Posterior cingulate gyrus (tissue), 11 donors: ENCODE data around the gene MRPL19.

Experiments used
- DNase-seq, 10 donors: peaks; one replicate each; pipeline versions ENCODE4 v3.0.0 to v3.0.0-alpha.2; 2020 to 2021; ENCODE audit warnings: mixed read lengths in 3 of 10
- intact Hi-C: fragments of 100-400 bp; cut with DNase I; formaldehyde crosslinking; loops from one replicate; pipeline ENCODE4 v1.15.1; 2023

The MRPL19 gene

DNA sequence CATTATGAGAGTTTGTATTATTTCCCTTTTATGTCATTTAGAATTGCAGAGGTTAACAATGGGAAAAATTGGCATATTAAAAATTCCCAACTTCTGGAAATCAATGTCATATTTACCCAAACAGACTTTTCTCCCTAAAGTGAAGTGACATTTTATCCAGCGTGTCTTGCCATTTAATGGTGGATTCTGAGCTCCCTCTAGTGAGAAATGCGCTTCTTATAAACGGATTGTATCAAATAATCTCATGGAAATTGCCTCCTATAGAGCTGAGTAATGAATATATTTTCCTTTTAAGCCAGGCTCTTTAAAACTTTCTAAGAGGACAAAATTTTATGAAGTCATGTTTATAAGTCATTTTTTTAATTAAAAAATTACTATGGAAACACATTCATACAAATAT, 69.8 kb downstream of the MRPL19 start:
- intact Hi-C loops: loop anchor here (1.0 kb wide), 1 partner anchor 76 kb away; no protein-coding TSS in a partner anchor
- DNase-seq: no peak

DNA sequence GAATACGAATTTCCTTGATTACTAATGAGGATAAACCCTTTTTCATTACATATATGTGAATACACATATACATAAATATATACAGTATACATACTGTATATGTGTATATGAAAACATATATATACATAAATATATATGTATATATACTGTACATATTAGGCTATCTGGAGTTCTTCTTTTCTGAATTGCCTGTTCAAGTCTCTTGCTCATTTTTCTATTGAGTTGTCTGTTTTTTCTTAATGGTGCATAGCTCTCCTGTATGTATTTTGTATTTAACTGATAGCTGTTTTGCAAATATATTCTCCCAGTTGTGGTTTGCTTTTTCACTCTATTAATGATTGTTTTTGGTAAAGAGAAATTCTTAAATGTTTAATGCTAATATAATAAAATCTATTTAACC, 73.0 kb downstream of the MRPL19 start:
- intact Hi-C loops: no loop called here
- no peak for DNase-seq

DNA sequence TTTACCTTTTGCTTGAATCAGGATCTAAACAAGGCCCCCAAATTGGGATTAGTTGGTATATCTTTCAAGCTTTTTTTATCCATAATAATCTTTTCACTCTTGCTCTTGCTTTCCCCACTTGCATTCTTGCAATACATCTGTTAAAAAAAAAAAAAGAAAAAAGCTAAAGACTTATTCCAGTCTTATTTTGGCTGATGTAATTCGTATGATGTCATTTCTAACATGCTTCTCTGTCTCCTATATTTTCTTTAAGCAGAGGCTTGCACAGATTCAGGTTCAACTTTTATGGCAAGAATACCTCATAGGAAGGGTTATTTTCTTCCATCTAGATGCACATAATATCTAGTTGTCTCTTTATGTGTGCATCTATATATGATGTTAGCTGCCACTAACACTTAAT, 73.9 kb downstream of the MRPL19 start:
- no peak for DNase-seq
- intact Hi-C loops: no loop called here

DNA sequence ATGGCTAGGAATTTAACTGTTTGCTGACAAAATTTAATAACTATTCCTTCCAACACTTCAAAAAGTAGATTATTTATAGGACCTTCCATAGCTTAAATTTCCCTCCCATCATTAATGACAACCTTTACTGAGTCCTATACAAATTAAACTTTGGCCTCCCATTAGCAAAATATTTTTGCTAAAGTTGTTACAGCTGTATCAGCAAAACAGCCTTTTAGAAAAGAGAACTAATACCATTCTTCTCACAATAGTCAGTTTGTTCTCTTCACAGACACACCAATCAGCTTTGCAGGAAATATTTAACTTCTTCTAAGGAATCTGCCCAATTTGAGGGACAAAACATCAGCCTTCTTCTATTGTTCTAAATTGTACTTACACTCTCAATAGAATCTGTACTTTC, 76.1 kb downstream of the MRPL19 start:
- intact Hi-C loops: no loop called here
- no peak for DNase-seq

DNA sequence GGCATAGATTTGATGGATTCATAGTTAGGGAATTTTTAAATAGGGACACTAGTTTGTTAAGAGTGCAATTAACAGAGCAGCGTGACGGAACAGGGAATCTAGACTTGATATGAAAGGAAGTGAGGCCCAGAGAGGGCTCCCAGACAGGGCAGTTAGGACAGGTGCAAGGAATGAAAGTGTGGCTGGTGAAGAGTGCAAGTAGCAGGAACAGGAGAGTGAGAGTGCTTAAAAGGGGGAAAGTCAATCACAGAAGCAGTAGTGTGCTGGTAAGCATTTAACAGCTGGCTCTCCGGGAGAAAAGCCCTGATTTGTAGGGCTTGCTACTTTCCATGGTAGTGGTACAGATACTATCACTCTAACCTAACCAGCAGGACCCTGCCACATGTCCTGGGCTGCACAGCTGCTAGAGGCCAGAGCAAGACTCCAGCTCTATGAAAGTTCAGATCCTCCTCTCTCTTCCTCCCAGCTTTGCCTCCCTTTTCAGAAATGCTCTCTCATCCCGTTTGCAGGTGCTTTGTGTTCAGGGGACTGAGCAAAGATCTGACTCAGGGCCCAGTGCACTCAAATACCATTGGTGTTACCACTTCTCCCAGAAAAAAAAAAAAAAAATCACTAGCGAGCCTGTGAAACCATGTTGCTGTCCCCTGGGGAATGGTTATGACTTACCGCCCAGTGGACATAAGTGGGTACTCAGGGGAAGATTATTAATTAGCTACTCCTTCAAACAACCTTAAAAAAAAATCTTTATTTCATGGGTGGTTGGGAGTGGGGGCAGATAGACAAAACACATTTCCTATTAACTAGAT, 82.2 kb downstream of the MRPL19 start:
- intact Hi-C loops: no loop called here
- DNase-seq: no peak

DNA sequence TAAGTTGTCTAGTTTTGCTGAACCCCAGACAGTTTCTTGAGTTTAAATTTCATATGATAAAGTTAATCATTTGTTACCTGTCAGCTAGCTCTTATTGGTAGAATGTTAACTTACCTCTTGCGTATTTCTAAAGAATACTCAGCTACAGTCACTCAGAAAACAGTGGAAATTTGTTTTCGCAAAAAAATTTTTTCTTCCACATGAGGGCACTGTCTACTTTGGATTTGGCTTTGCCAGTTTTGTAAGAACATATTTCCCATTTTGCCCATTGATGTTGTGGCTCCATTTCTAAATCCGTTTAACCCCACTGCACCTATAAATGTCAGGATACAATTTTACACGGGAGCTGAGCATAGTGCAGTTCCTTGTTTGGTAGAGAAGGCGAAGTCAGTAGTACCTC, 83.3 kb downstream of the MRPL19 start:
- no peak for DNase-seq
- intact Hi-C loops: no loop called here

DNA sequence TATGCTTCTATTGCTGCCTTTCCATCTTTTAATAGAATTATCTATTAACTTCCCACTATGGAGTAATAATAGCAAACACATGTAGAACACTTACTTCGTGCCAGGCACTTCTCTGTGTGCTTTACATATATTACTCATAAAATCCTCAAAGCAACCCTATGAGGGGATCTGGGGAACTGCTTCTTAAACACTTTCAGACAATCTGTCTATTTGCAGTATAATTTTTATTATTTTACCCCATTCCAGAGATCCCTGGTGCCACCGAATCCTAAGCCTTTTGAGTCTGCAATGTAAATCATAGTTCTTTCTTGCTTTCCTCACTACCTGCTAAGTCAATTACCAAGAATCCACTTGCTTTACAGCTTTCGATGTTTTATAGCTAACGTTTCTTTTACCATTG, 89.7 kb downstream of the MRPL19 start:
- no peak for DNase-seq
- intact Hi-C loops: no loop called here

DNA sequence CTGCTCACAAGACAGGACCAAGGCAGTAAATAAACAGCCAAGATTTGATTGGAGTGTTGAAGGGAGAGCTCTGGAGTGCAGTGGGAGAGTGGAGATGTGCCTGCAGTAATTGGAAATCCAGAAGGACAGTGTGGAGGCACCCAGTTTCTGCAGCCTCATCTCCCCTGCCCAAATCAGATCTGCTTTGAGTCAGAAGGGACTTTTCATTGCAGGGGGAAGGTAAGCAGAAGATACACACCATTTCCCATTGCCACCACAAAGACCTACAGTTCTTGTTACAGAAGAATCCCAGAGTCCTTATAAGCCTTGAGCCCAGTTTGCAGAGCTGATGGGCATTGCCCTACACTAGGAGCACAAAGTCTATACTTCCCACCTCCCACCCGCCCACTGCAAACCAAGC, 91.4 kb downstream of the MRPL19 start:
- intact Hi-C loops: no loop called here

More for the DNA sequence above, 91.4 kb downstream of the MRPL19 start:
- no peak for DNase-seq
